GM21528 (cell line): ENCODE measurements around the gene EP400.
"Not testable (repeated sequence)": the region's sequence is repeated elsewhere in the genome, so short reads cannot be mapped to it uniquely, and the experiment has no call there.

ENCODE experiments used
- ATAC-seq: cut with Tn5 transposase; IDR thresholded peaks from one replicate; pipeline ENCODE4 v1.9.1; 2021; ENCODE audit warnings: mild to moderate bottlenecking, moderate library complexity; ENCODE audit not compliant: unreplicated experiment, low FRiP score

Gene EP400

GRCh38 chr12:132036063-132036683 lies 86.4 kb downstream of the EP400 start:
- no peak for ATAC-seq

DNA sequence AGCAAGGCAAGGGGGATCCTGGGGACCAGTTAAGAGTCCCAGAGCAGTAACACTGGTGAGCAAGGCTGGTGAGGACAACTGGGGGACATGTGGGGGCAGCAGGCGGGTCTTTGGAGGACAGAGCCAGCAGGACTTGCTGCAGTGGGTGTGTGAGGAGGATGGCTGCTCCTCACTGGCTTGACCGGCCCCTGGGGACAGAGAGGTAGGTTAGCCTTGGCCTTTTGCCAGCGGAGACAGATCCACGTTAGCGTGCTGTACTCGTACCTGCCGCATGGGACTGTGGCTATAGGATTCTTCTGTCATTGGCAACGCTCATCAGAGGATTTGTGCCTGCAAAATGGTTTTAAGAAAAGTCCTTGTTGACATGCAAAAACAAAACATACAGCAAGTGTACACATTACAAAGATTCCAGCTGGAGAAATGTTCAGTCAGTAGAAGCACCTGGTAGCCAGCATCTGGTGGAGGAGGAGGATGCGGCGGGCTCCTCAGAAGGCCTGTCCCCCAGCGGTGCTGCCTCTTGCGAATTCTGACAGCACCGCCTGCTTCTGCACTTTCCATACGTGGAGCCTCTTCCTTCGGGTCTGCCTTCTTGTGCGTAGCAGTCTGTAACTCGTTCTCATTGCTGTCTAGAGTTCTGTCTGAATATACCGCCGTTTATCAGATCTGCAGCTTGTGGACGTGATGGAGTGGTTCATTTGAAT lies 91.3 kb downstream of the EP400 start:
- ATAC-seq, result no peak

- no peak for ATAC-seq
Observed at GRCh38 chr12:132043216-132043615, 93.5 kb downstream of the EP400 start.

- no peak for ATAC-seq
Observed at GRCh38 chr12:132043770-132044467, 94.2 kb downstream of the EP400 start.

DNA sequence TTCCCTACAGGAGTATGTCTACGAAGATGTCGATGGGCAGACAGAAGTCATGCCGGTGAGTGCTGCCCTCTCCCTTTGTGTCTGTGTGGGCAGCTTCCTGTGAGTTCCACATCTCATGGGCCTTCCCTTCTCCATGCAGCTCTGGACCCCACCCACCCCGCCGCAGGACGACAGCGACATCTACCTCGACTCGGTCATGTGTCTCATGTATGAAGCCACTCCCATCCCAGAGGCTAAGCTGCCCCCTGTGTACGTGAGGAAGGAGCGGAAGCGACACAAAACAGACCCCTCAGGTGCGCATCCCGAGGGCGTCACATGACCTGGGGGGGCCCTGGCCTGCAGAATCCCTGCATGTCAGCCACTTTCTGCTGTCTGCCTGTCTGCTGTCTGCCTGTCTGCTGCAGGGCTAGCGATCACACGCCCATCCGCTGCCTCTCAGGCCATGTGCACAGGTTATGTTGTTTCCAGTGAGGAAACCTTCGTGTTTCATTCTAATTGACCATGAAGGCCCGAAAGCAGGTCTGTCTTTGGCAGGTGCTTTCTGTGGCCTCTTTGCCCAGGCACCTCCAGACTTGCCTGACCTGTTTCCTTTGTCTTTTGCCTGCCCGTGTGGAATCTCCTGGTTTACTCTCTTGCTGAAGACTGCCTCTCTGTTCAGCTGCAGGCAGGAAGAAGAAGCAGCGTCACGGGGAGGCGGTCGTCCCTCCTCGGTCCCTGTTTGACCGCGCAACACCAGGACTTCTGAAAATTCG lies 95.1 kb downstream of the EP400 start:
- ATAC-seq, result no peak

GRCh38 chr12:132045751-132046150 lies 96.0 kb downstream of the EP400 start:
- ATAC-seq, result no peak

- ATAC-seq, result no peak
Observed at GRCh38 chr12:132046561-132046960, 96.8 kb downstream of the EP400 start.

- not testable (repeated sequence) for ATAC-seq
Observed at GRCh38 chr12:132047630-132048029, 97.9 kb downstream of the EP400 start.

DNA sequence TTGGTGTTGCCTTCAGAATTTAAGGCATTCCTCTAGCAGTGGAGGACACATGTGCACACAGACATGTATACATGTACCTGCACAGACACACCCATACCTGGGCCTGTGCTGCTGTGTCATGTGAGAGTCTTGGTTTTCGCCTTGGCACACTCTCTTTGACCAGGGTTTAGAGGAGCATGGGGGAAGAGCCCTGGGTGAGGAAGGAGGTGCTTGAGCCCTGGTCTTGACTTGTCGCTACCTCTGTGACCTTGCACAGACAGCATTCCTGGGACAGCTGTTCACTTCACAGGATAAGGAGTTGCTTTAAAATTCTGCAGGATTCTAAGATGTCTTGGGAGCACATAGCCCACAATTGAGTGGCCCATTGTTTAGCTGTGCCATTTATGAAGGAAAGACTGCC lies 99.7 kb downstream of the EP400 start:
- ATAC-seq, result no peak

DNA sequence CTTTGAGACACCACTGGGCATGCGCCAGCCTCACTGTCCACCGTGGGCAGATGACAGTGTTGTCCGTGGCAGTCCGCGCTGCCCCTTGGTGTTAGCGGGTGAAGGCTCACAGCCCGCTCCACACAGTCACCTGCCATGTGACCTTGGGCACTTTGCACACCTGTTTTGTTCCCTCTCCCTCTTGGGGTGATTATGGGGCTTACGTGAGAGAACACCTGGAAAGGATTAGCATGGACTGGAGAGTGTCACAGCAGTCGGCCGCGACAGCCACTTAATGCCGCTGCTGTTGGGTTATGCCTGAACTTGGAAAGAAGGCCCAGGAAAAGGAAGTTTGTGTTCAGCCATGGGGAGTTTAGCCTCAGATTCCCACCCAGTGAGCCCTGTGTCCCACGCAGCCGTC lies 100.1 kb downstream of the EP400 start:
- ATAC-seq, result no peak

- ATAC-seq, result not testable (repeated sequence)
Observed at GRCh38 chr12:132051718-132052117, 102.0 kb downstream of the EP400 start.

- no peak for ATAC-seq
Observed at GRCh38 chr12:132052196-132052932, 102.6 kb downstream of the EP400 start.

- no peak for ATAC-seq
Observed at GRCh38 chr12:132053338-132054330, 103.9 kb downstream of the EP400 start.

DNA sequence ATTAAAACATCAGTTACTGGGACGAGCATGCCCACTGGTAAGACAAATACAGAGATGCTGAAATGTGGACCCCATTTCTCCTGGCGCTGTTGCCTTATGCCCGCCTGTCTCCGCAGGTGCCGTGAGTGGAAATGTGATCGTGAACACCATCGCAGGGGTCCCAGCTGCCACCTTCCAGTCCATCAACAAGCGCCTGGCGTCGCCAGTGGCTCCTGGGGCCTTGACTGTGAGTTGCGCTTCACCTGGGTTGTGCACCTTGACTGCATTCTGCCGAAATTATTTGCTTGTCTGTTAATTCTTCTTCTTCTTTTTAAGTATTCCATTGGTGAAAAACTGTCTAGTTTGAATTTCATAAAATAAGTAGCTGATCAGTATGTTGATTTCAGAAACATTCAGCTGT lies 105.2 kb downstream of the EP400 start:
- no peak for ATAC-seq

DNA sequence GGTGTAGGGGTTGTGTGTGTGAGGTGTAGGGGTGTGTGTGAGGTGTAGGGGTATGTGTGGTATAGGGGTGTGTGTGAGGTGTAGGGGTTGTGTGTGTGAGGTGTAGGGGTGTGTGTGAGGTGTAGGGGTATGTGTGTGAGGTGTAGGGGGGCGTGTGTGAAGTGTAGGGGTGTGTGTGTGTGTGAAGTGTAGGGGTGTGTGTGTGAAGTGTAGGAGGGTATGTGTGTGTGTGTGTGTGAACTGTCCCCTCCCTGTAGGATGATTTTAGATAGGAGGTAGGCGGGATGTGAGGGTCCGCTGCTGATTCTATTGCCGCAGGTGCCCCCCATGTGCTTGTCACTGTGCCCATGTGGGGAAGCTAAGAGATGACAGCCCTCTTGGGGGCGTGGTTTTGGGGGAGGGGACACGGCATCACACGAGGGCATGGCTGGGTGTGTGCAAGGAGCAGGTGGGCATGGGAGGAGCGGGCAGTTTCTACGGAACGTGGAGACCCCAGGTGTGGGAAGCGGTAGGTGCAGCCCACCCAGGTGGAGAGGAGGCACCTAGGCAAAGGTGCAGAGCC lies 105.9 kb downstream of the EP400 start:
- ATAC-seq, result no peak

GRCh38 chr12:132056320-132056719 lies 106.6 kb downstream of the EP400 start:
- no peak for ATAC-seq

- no peak for ATAC-seq
Observed at GRCh38 chr12:132056951-132057350, 107.2 kb downstream of the EP400 start.

DNA sequence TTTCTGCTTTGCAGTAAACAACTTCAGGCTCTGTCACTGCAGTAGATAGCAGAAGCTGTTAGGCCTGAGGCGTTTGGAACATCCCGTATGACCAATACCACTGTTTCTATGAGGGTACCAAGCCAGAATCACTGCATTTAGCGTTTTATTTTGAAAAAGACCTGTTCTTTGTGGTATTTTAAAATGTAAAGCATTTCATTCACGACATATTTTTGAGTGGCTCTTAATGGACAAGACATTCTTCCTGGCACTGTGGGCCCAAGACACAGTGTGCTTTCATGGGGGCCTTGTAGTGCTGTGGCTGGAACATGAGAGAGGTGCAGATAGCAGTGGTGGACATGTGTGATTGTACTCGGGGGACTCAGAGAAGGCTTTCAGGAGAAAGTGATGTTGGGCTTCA lies 107.9 kb downstream of the EP400 start:
- ATAC-seq, result no peak

- ATAC-seq, result no peak
Observed at GRCh38 chr12:132061197-132061596, 111.5 kb downstream of the EP400 start.
